HEK293 (cell line): ENCODE data around the gene HDAC8.
A peak's percentile ranks its signal among the peaks of the same experiment; 100 is the strongest.

ENCODE experiments used
- ELK4 ChIP-seq: IDR thresholded peaks from 2 replicates; pipeline ENCODE4 v1.6.1; 2011; ENCODE audit warnings: mild to moderate bottlenecking, low read depth, low read length, borderline replicate concordance
- GLI4 ChIP-seq: fragments of 450-650 bp; formaldehyde crosslinking; IDR thresholded peaks from 2 replicates; pipeline ENCODE4 v1.5.1; 2016; ENCODE audit warnings: missing biosample characterization, missing genetic modification characterization
- GLIS1 ChIP-seq: fragments of 450-650 bp; formaldehyde crosslinking; IDR thresholded peaks from 2 replicates; pipeline ENCODE4 v1.5.1; 2016; ENCODE audit warnings: missing biosample characterization, missing genetic modification characterization
- TCF7L2 ChIP-seq: IDR thresholded peaks from 2 replicates; pipeline ENCODE4 v1.6.1; 2011; ENCODE audit warnings: low read depth, mild to moderate bottlenecking, inconsistent platforms, low read length, moderate library complexity, borderline replicate concordance
- YY2 ChIP-seq: fragments of 450-650 bp; formaldehyde crosslinking; IDR thresholded peaks from 2 replicates; pipeline ENCODE4 v1.5.1; 2016; ENCODE audit warnings: missing biosample characterization, missing genetic modification characterization
- ZBTB26 ChIP-seq: fragments of 450-650 bp; formaldehyde crosslinking; optimal IDR thresholded peaks from 2 replicates; pipeline ENCODE3; 2016; ENCODE audit warnings: missing biosample characterization, mild to moderate bottlenecking, missing genetic modification characterization
- ZBTB44 ChIP-seq: fragments of 450-650 bp; IDR thresholded peaks from 2 replicates; pipeline ENCODE4 v1.5.1; 2018; ENCODE audit warnings: missing biosample characterization, mild to moderate bottlenecking, missing genetic modification characterization
- ZBTB49 ChIP-seq: fragments of 450-650 bp; formaldehyde crosslinking; IDR thresholded peaks from 2 replicates; pipeline ENCODE4 v1.5.1; 2016; ENCODE audit warnings: missing biosample characterization, missing genetic modification characterization, low read depth
- ZBTB7A ChIP-seq: fragments of 450-650 bp; formaldehyde crosslinking; IDR thresholded peaks from 2 replicates; pipeline ENCODE4 v1.5.1; 2016; ENCODE audit warnings: low read depth, missing biosample characterization, missing genetic modification characterization
- ZFHX2 ChIP-seq: fragments of 450-650 bp; formaldehyde crosslinking; conservative IDR thresholded peaks from 2 replicates; pipeline ENCODE4 v1.5.1; 2016; ENCODE audit warnings: missing biosample characterization, missing genetic modification characterization
- ZFP37 ChIP-seq: fragments of 450-650 bp; formaldehyde crosslinking; IDR thresholded peaks from 2 replicates; pipeline ENCODE4 v1.5.1; 2016; ENCODE audit warnings: missing biosample characterization, missing genetic modification characterization
- ZFP69B ChIP-seq: fragments of 450-650 bp; formaldehyde crosslinking; IDR thresholded peaks from 2 replicates; pipeline ENCODE4 v1.5.1; 2016; ENCODE audit warnings: missing biosample characterization, missing genetic modification characterization
- ZIC2 ChIP-seq: fragments of 450-650 bp; formaldehyde crosslinking; IDR thresholded peaks from 2 replicates; pipeline ENCODE4 v1.5.1; 2016; ENCODE audit warnings: missing biosample characterization, missing genetic modification characterization
- ZNF10 ChIP-seq: fragments of 450-650 bp; formaldehyde crosslinking; IDR thresholded peaks from 2 replicates; pipeline ENCODE4 v1.5.1; 2017; ENCODE audit warnings: missing biosample characterization, missing genetic modification characterization
- ZNF138 ChIP-seq: fragments of 450-650 bp; formaldehyde crosslinking; IDR thresholded peaks from 2 replicates; pipeline ENCODE4 v1.5.1; 2016; ENCODE audit warnings: missing biosample characterization, missing genetic modification characterization, borderline replicate concordance
- ZNF140 ChIP-seq: fragments of 450-650 bp; formaldehyde crosslinking; IDR thresholded peaks from 2 replicates; pipeline ENCODE4 v1.5.1; 2016; ENCODE audit warnings: missing biosample characterization, missing genetic modification characterization
- ZNF155 ChIP-seq: fragments of 450-650 bp; formaldehyde crosslinking; IDR thresholded peaks from 2 replicates; pipeline ENCODE4 v1.5.1; 2016; ENCODE audit warnings: missing biosample characterization, missing genetic modification characterization
- ZNF157 ChIP-seq: fragments of 450-650 bp; formaldehyde crosslinking; IDR thresholded peaks from 2 replicates; pipeline ENCODE4 v1.5.1; 2016; ENCODE audit warnings: missing biosample characterization, missing genetic modification characterization
- ZNF239 ChIP-seq: fragments of 450-650 bp; formaldehyde crosslinking; IDR thresholded peaks from 2 replicates; pipeline ENCODE4 v1.5.1; 2016; ENCODE audit warnings: missing biosample characterization, missing genetic modification characterization
- ZNF24 ChIP-seq: fragments of 450-650 bp; formaldehyde crosslinking; IDR thresholded peaks from 2 replicates; pipeline ENCODE4 v1.5.1; 2016; ENCODE audit warnings: missing biosample characterization, missing genetic modification characterization
- ZNF266 ChIP-seq: fragments of 450-650 bp; formaldehyde crosslinking; IDR thresholded peaks from 2 replicates; pipeline ENCODE4 v1.5.1; 2016; ENCODE audit warnings: missing biosample characterization, missing genetic modification characterization, low read depth
- ZNF292 ChIP-seq: fragments of 450-650 bp; formaldehyde crosslinking; IDR thresholded peaks from 2 replicates; pipeline ENCODE4 v1.5.1; 2016; ENCODE audit warnings: low read depth, missing biosample characterization, missing genetic modification characterization, borderline replicate concordance
- ZNF341 ChIP-seq: fragments of 450-650 bp; formaldehyde crosslinking; IDR thresholded peaks from 2 replicates; pipeline ENCODE4; 2016; ENCODE audit warnings: low read depth, missing biosample characterization, missing genetic modification characterization
- ZNF350 ChIP-seq: fragments of 450-650 bp; formaldehyde crosslinking; IDR thresholded peaks from 2 replicates; pipeline ENCODE4 v1.5.0; 2017; ENCODE audit warnings: missing biosample characterization, mild to moderate bottlenecking, missing genetic modification characterization
- ZNF37A ChIP-seq: fragments of 450-650 bp; IDR thresholded peaks from 2 replicates; pipeline ENCODE4 v1.5.1; 2018; ENCODE audit warnings: missing biosample characterization, missing genetic modification characterization
- ZNF426 ChIP-seq: fragments of 450-650 bp; formaldehyde crosslinking; IDR thresholded peaks from 2 replicates; pipeline ENCODE4 v1.5.1; 2017; ENCODE audit warnings: missing biosample characterization, missing genetic modification characterization, mild to moderate bottlenecking, inconsistent platforms, moderate library complexity
- ZNF433 ChIP-seq: fragments of 450-650 bp; formaldehyde crosslinking; IDR thresholded peaks from 2 replicates; pipeline ENCODE4 v1.5.1; 2016; ENCODE audit warnings: missing biosample characterization, missing genetic modification characterization, low read depth
- ZNF488 ChIP-seq: fragments of 450-650 bp; formaldehyde crosslinking; IDR thresholded peaks from 2 replicates; pipeline ENCODE4 v1.5.1; 2016; ENCODE audit warnings: missing biosample characterization, missing genetic modification characterization
- ZNF596 ChIP-seq: fragments of 450-650 bp; IDR thresholded peaks from 2 replicates; pipeline ENCODE4 v1.5.0; 2018; ENCODE audit warnings: missing biosample characterization, mild to moderate bottlenecking, missing genetic modification characterization, moderate library complexity
- ZNF639 ChIP-seq: fragments of 450-650 bp; formaldehyde crosslinking; IDR thresholded peaks from 2 replicates; pipeline ENCODE4 v1.5.1; 2016; ENCODE audit warnings: missing biosample characterization, missing genetic modification characterization
- ZNF670 ChIP-seq: fragments of 450-650 bp; formaldehyde crosslinking; IDR thresholded peaks from 2 replicates; pipeline ENCODE4 v1.5.1; 2016; ENCODE audit warnings: missing biosample characterization, missing genetic modification characterization, low read depth
- ZNF701 ChIP-seq: fragments of 450-650 bp; formaldehyde crosslinking; IDR thresholded peaks from 2 replicates; pipeline ENCODE4 v1.5.1; 2016; ENCODE audit warnings: missing biosample characterization, missing genetic modification characterization
- ZNF768 ChIP-seq: fragments of 450-650 bp; formaldehyde crosslinking; IDR thresholded peaks from 2 replicates; pipeline ENCODE4 v1.5.1; 2018; ENCODE audit warnings: missing biosample characterization, mild to moderate bottlenecking, missing genetic modification characterization

The HDAC8 gene

GRCh38 chrX:72306851-72307645 is 265.6 kb downstream of the HDAC8 start (continued):
- no peak for TF ChIP-seq ZNF670 (tag by site-specific recombination)
- TF ChIP-seq ZNF426 = no peak
- TF ChIP-seq ELK4 = no peak
- peak; percentile 45 for TF ChIP-seq ZIC2 (tag by site-specific recombination)
- TF ChIP-seq ZNF239 (tag by site-specific recombination) = no peak
- TF ChIP-seq ZNF37A (tag by site-specific recombination) = no peak
- no peak for TF ChIP-seq ZNF155 (tag by site-specific recombination)
- TF ChIP-seq ZFP69B (tag by site-specific recombination) = peak; percentile 96
- no peak for TF ChIP-seq ZFP37
- TF ChIP-seq ZNF488 (tag by site-specific recombination) = no peak
- TF ChIP-seq ZBTB44 = no peak
- no peak for TF ChIP-seq YY2 (tag by site-specific recombination)
- no peak for TF ChIP-seq TCF7L2
- TF ChIP-seq ZNF768 (tag by site-specific recombination) = no peak
- TF ChIP-seq ZFHX2 (tag by site-specific recombination) = no peak
- no peak for TF ChIP-seq GLIS1
- no peak for TF ChIP-seq ZBTB49 (tag by site-specific recombination)
- no peak for TF ChIP-seq ZNF292 (tag by site-specific recombination)
- TF ChIP-seq GLI4 (tag by site-specific recombination) = no peak
- TF ChIP-seq ZNF140 (tag by site-specific recombination) = no peak
- TF ChIP-seq ZNF266 (tag by site-specific recombination) = no peak
- no peak for TF ChIP-seq ZNF701 (tag by site-specific recombination)
- TF ChIP-seq ZNF24 (tag by site-specific recombination) = peak; percentile 95
- no peak for TF ChIP-seq ZNF138 (tag by site-specific recombination)
- no peak for TF ChIP-seq ZNF639 (tag by site-specific recombination)
- TF ChIP-seq ZNF596 (tag by site-specific recombination) = no peak
- peak; percentile 63; the same call in 1 of the 2 replicates for TF ChIP-seq ZBTB7A
- no peak for TF ChIP-seq ZNF157 (tag by site-specific recombination)
- TF ChIP-seq ZNF350 = no peak
- peak; percentile 76 for TF ChIP-seq ZNF341 (tag by site-specific recombination)
- peak; percentile 72 for TF ChIP-seq ZBTB26 (tag by site-specific recombination)
- no peak for TF ChIP-seq ZNF433
- no peak for TF ChIP-seq ZNF10 (tag by site-specific recombination)
